ENCODE measurements around the gene KRT77. TPM values are rescaled to one million over a fixed set of nuclear protein-coding genes. Genes with fewer than 3 reads are reported as not detected.

Gene KRT77
- polyA plus RNA-seq, 3 donors, result not detected

DNA sequence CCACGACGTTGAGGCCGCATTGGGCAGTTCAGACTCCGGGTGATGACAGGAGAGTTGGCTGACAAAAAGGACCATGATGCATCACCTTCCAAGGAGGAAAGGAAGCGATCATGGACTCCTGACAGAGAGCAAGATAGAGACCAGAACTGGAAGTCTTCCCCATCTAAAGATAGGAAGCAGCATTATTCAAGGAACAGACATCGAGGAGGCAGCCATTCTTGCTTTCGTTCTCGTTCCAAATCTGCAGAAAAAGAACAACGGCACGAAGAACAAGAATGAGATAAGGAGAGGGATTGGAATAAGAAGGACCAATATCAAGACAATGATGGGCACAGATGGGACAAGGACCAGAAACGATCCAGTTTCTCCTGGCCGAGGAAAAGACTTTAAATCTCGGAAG is 27.1 kb upstream of the KRT77 start:
- Histone ChIP-seq H3K9ac (ENCODE audit: insufficient read depth, low read length, poor library complexity, severe bottlenecking) (no peak overlapping the region), H3K27me3 (ENCODE audit: control insufficient read depth in 2 of 2, insufficient read depth in 2 of 2, low read length in 2 of 2) (peaks cover 0 to 3% of the 10 kb centered on the region in 2 donors), H4K20me1 (ENCODE audit: insufficient read depth, low read length) (no peaks in the 10 kb centered on the region), H3K79me2 (ENCODE audit: insufficient read depth, low read length) (no peaks in the 10 kb centered on the region), H3K36me3 (replicated peaks in 1 of 2; ENCODE audit: control insufficient read depth in 1 of 2, insufficient read depth in 2 of 2, low read length in 2 of 2) (no peaks in the 10 kb centered on the region), H2AFZ (ENCODE audit: insufficient read depth, low read depth, low read length, poor library complexity, severe bottlenecking) (no peak overlapping the region), H3K27ac (ENCODE audit: low read depth in 1 of 2, low read length in 2 of 2) (no peak overlapping the region), H3K4me2 (replicated peaks; ENCODE audit: extremely low read depth, low read length, poor library complexity, severe bottlenecking) (no peak overlapping the region), H3K4me1 (ENCODE audit: control insufficient read depth in 1 of 2, insufficient read depth in 2 of 2, low read length in 2 of 2) (no peaks in the 10 kb centered on the region), H3K4me3 (replicated peaks in 1 of 3; ENCODE audit: low read depth in 2 of 3, low read length in 3 of 3) (no peak overlapping the region), H3K9me3 (replicated peaks in 1 of 2; ENCODE audit: control insufficient read depth in 1 of 2, insufficient read depth in 1 of 2, low read length in 2 of 2) (no peaks in the 10 kb centered on the region)
- Mint-ChIP-seq H3K36me3 (no peaks in the 10 kb centered on the region), H3K4me3 (no peak overlapping the region), H3K27ac (peak overlapping the region in 1 of 7 donors; percentile 16), H3K27me3 (ENCODE audit: low read depth in 3 of 3) (peaks cover 3 to 10% (median 6%) of the 10 kb centered on the region in 3 donors), H3K9me3 (peaks cover 0 to 5% (median 0%) of the 10 kb centered on the region in 7 donors), H3K4me1 (no peaks in the 10 kb centered on the region)
- intact Hi-C loops (cut with micrococcal nuclease), result no loop called here
- DNase-seq, result no peak
- TF ChIP-seq, protein P1, sequence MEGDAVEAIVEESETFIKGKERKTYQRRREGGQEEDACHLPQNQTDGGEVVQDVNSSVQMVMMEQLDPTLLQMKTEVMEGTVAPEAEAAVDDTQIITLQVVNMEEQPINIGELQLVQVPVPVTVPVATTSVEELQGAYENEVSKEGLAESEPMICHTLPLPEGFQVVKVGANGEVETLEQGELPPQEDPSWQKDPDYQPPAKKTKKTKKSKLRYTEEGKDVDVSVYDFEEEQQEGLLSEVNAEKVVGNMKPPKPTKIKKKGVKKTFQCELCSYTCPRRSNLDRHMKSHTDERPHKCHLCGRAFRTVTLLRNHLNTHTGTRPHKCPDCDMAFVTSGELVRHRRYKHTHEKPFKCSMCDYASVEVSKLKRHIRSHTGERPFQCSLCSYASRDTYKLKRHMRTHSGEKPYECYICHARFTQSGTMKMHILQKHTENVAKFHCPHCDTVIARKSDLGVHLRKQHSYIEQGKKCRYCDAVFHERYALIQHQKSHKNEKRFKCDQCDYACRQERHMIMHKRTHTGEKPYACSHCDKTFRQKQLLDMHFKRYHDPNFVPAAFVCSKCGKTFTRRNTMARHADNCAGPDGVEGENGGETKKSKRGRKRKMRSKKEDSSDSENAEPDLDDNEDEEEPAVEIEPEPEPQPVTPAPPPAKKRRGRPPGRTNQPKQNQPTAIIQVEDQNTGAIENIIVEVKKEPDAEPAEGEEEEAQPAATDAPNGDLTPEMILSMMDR (IDR thresholded peaks at IDR 0.05), result no peak
- 90% methylated on average over 12 of the region's 13 CpGs for WGBS (ENCODE audit: insufficient coverage)

DNA sequence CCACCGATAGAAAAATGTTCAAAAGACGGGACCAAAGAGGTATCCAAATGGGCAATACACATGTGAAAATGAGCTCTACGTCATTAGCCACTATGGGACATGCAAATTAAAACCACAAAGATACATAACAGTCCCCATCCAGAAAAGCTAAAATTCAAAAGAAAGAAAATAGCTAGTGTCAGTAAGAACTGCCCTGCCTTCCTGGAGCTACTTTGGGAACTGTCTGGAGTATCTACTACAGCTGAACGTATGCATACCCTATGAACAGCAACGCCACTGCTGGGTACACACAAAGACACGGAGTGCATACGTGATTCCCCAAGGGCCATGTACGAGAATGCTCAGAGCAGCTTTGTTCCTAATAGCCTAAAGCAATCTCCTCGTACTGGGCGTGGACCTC is 25.8 kb upstream of the KRT77 start:
- intact Hi-C loops (cut with micrococcal nuclease), result no loop called here
- WGBS (ENCODE audit: insufficient coverage), result 93% methylated on average over 8 of the region's 10 CpGs
- peaks cover 3 to 7% (median 4%) of the 10 kb centered on the region in 3 donors for H3K27me3 Mint-ChIP-seq (ENCODE audit: low read depth in 3 of 3)
- TF ChIP-seq, protein P1 (IDR thresholded peaks at IDR 0.05), result no peak
- H3K9me3 Mint-ChIP-seq, result peaks cover 0 to 2% (median 0%) of the 10 kb centered on the region in 7 donors
- no peaks in the 10 kb centered on the region for H3K36me3 Mint-ChIP-seq
- no peaks in the 10 kb centered on the region for H3K9me3 ChIP-seq (replicated peaks in 1 of 2; ENCODE audit: control insufficient read depth in 1 of 2, insufficient read depth in 1 of 2, low read length in 2 of 2)
- no peak overlapping the region for H2AFZ ChIP-seq (ENCODE audit: insufficient read depth, low read depth, low read length, poor library complexity, severe bottlenecking)
- H3K4me1 Mint-ChIP-seq, result no peaks in the 10 kb centered on the region
- H3K36me3 ChIP-seq (replicated peaks in 1 of 2; ENCODE audit: control insufficient read depth in 1 of 2, insufficient read depth in 2 of 2, low read length in 2 of 2), result no peaks in the 10 kb centered on the region
- no peak for DNase-seq
- no peak overlapping the region for H3K4me2 ChIP-seq (replicated peaks; ENCODE audit: extremely low read depth, low read length, poor library complexity, severe bottlenecking)
- H3K27me3 ChIP-seq (ENCODE audit: control insufficient read depth in 2 of 2, insufficient read depth in 2 of 2, low read length in 2 of 2), result peaks cover 0 to 3% of the 10 kb centered on the region in 2 donors
- H3K4me3 ChIP-seq (replicated peaks in 1 of 3; ENCODE audit: low read depth in 2 of 3, low read length in 3 of 3), result no peak overlapping the region
- H4K20me1 ChIP-seq (ENCODE audit: insufficient read depth, low read length), result no peaks in the 10 kb centered on the region
- H3K79me2 ChIP-seq (ENCODE audit: insufficient read depth, low read length), result no peaks in the 10 kb centered on the region
- H3K27ac Mint-ChIP-seq, result no peak overlapping the region
- H3K27ac ChIP-seq (ENCODE audit: low read depth in 1 of 2, low read length in 2 of 2), result no peak overlapping the region
- no peak overlapping the region for H3K4me3 Mint-ChIP-seq
- no peaks in the 10 kb centered on the region for H3K4me1 ChIP-seq (ENCODE audit: control insufficient read depth in 1 of 2, insufficient read depth in 2 of 2, low read length in 2 of 2)
- no peak overlapping the region for H3K9ac ChIP-seq (ENCODE audit: insufficient read depth, low read length, poor library complexity, severe bottlenecking)

All from CD14-positive monocyte (primary cell).